WTC11 (cell line): ENCODE results near the gene FNIP2. TPM values are rescaled to one million over a fixed set of nuclear protein-coding genes. Genes with fewer than 3 reads are reported as not detected.
A peak's percentile ranks its signal among the peaks of the same experiment; 100 is the strongest.

Experiments used
- ATAC-seq: fragments of 200-7000 bp; cut with Tn5 transposase; 2 replicates; pipeline ENCODE4 v1.10.0; 2021; ENCODE audit warnings: mild to moderate bottlenecking, moderate library complexity
- CTCF ChIA-PET: fragments of 300-600 bp; sonication (Branson Sonifier 250); formaldehyde crosslinking; loops from one replicate; lab custom pipeline; 2021; ENCODE audit warnings: antibody characterized with exemption; lab: Charles Lee
- POLR2A ChIA-PET: fragments of 350-600 bp; sonication (Branson Sonifier 250); formaldehyde crosslinking; loops from one replicate; lab custom pipeline; 2021; ENCODE audit warnings: antibody characterized with exemption; lab: Charles Lee
- DNase-seq: peaks from one replicate; pipeline ENCODE4 v3.0.0; 2021; ENCODE audit warnings: low spot score
- H3K27ac Mint-ChIP-seq: 2 replicates; pipeline ENCODE4 v1.8.0; 2021; ENCODE audit warnings: mixed read lengths
- H3K27me3 Mint-ChIP-seq: 2 replicates; pipeline ENCODE4 v1.8.0; 2021; ENCODE audit warnings: low read depth, mild to moderate bottlenecking, moderate library complexity, mixed read lengths
- H3K36me3 Mint-ChIP-seq: 2 replicates; pipeline ENCODE4 v1.8.0; 2021; ENCODE audit warnings: mixed read lengths
- H3K4me1 Mint-ChIP-seq: 2 replicates; pipeline ENCODE4 v1.8.0; 2022; ENCODE audit warnings: mixed read lengths
- H3K4me3 Mint-ChIP-seq: 2 replicates; pipeline ENCODE4 v1.8.0; 2021; ENCODE audit warnings: mild to moderate bottlenecking, moderate library complexity, mixed read lengths
- H3K9me3 Mint-ChIP-seq: 2 replicates; pipeline ENCODE4 v1.8.0; 2021; ENCODE audit warnings: mixed read lengths
- AR ChIP-seq: fragments of 250-450 bp; sonication (Bioruptor Pico); IDR thresholded peaks from 2 replicates; pipeline ENCODE4 v1.9.0; 2021; ENCODE audit warnings: mild to moderate bottlenecking
- ARID4B ChIP-seq: sonication (generic); formaldehyde crosslinking; IDR thresholded peaks from 2 replicates; pipeline ENCODE4 v1.8.0; 2023; ENCODE audit warnings: missing genetic modification reagents, mild to moderate bottlenecking, borderline replicate concordance
- CREM ChIP-seq: sonication (generic); formaldehyde crosslinking; IDR thresholded peaks from 2 replicates; pipeline ENCODE4 v1.8.1; 2022; ENCODE audit warnings: mild to moderate bottlenecking, missing genetic modification reagents, moderate library complexity
- E2F1 ChIP-seq: sonication (generic); formaldehyde crosslinking; IDR thresholded peaks from 2 replicates; pipeline ENCODE4 v1.8.0; 2022; ENCODE audit warnings: mild to moderate bottlenecking, missing genetic modification reagents
- EMX1 ChIP-seq: fragments of 250-450 bp; sonication (Bioruptor Pico); IDR thresholded peaks from 2 replicates; pipeline ENCODE4 v1.8.0; 2021; ENCODE audit warnings: mild to moderate bottlenecking
- ETV6 ChIP-seq: sonication (generic); formaldehyde crosslinking; IDR thresholded peaks from 2 replicates; pipeline ENCODE4 v1.8.1; 2022; ENCODE audit warnings: mild to moderate bottlenecking, missing genetic modification reagents
- FOXJ3 ChIP-seq: sonication (generic); formaldehyde crosslinking; IDR thresholded peaks from 2 replicates; pipeline ENCODE4 v1.9.0; 2021; ENCODE audit warnings: missing genetic modification reagents, mild to moderate bottlenecking, borderline replicate concordance
- GRHL2 ChIP-seq: fragments of 250-450 bp; sonication (Bioruptor Pico); IDR thresholded peaks from 2 replicates; pipeline ENCODE4 v1.8.0; 2022; ENCODE audit warnings: mild to moderate bottlenecking, moderate library complexity; ENCODE audit not compliant: insufficient replicate concordance, severe bottlenecking
- MAX ChIP-seq: sonication (generic); formaldehyde crosslinking; IDR thresholded peaks from 2 replicates; pipeline ENCODE4 v1.8.0; 2022; ENCODE audit warnings: mild to moderate bottlenecking, missing genetic modification reagents
- MXD4 ChIP-seq: fragments of 250-450 bp; sonication (Bioruptor Pico); IDR thresholded peaks from 2 replicates; pipeline ENCODE4 v1.8.0; 2021; ENCODE audit warnings: mild to moderate bottlenecking, moderate library complexity, borderline replicate concordance
- NFATC4 ChIP-seq: fragments of 250-450 bp; sonication (Bioruptor Pico); IDR thresholded peaks from 2 replicates; pipeline ENCODE4 v1.9.0; 2021; ENCODE audit warnings: mild to moderate bottlenecking
- PREB ChIP-seq: sonication (generic); formaldehyde crosslinking; IDR thresholded peaks from 2 replicates; pipeline ENCODE4 v1.8.1; 2022; ENCODE audit warnings: mild to moderate bottlenecking, missing genetic modification reagents, moderate library complexity, borderline replicate concordance
- SMAD3 ChIP-seq: sonication (generic); formaldehyde crosslinking; IDR thresholded peaks from 2 replicates; pipeline ENCODE4 v1.8.0; 2022; ENCODE audit warnings: missing genetic modification reagents, mild to moderate bottlenecking, borderline replicate concordance
- TEAD1 ChIP-seq: sonication (generic); formaldehyde crosslinking; IDR thresholded peaks from 2 replicates; pipeline ENCODE4 v1.8.0; 2022; ENCODE audit warnings: mild to moderate bottlenecking, missing genetic modification reagents
- USF2 ChIP-seq: sonication (generic); formaldehyde crosslinking; IDR thresholded peaks from 2 replicates; pipeline ENCODE4 v1.8.1; 2023; ENCODE audit warnings: mild to moderate bottlenecking, missing genetic modification reagents, moderate library complexity
- ZNF121 ChIP-seq: sonication (generic); formaldehyde crosslinking; IDR thresholded peaks from 2 replicates; pipeline ENCODE4 v1.8.0; 2023; ENCODE audit warnings: missing genetic modification reagents
- ZNF416 ChIP-seq: fragments of 250-450 bp; sonication (Bioruptor Pico); IDR thresholded peaks from 2 replicates; pipeline ENCODE4 v1.9.0; 2021; ENCODE audit warnings: mild to moderate bottlenecking, inconsistent platforms
- ZNF671 ChIP-seq: fragments of 250-450 bp; sonication (Bioruptor Pico); IDR thresholded peaks from 2 replicates; pipeline ENCODE4 v1.8.0; 2021; ENCODE audit warnings: mild to moderate bottlenecking
- total RNA-seq: library from RNA; stranded (reverse); gene quantifications from 3 replicates; pipeline ENCODE4 v1.2.3, GENCODE V29; 2021

Gene FNIP2
- total RNA-seq, 1 experiment from 2014 or later = 8.6 TPM

- no peak overlapping the region for H3K4me3 Mint-ChIP-seq
- no peaks in the 10 kb centered on the region for H3K36me3 Mint-ChIP-seq
- H3K27ac Mint-ChIP-seq = 0 out of 2 replicates have a peak overlapping the region, but pooled peaks have one; percentile 23
- TF ChIP-seq ZNF121 (no peak), E2F1 (CRISPR knock-in tag) (no peak), ZNF671 (no peak), USF2 (CRISPR knock-in tag) (no peak), CREM (no peak), MAX (CRISPR knock-in tag) (no peak), ETV6 (CRISPR knock-in tag) (no peak), GRHL2 (CRISPR knock-in tag) (no peak), AR (CRISPR knock-in tag) (no peak), MXD4 (CRISPR knock-in tag) (no peak), ARID4B (CRISPR knock-in tag) (no peak), NFATC4 (CRISPR knock-in tag) (no peak), SMAD3 (CRISPR knock-in tag) (no peak), TEAD1 (no peak), FOXJ3 (no peak), EMX1 (CRISPR knock-in tag) (no peak), PREB (no peak), ZNF416 (CRISPR knock-in tag) (no peak)
- no peaks in the 10 kb centered on the region for H3K9me3 Mint-ChIP-seq
- peaks cover 36% of the 10 kb centered on the region for H3K4me1 Mint-ChIP-seq
- DNase-seq = no peak
- POLR2A ChIA-PET = no interaction called here
- CTCF ChIA-PET = interaction anchor here (1.3 kb wide), 2 partner anchors 53 to 69 kb away, joined by 3 to 10 read pairs; no protein-coding TSS in a partner anchor
- H3K27me3 Mint-ChIP-seq = no peaks in the 10 kb centered on the region
- ATAC-seq = no peak
These were observed 13.9 kb downstream of the FNIP2 start for GRCh38 chr4:158782551-158783360.
